ENCODE measurements around the gene MBD1. TPM values are rescaled to one million over a fixed set of nuclear protein-coding genes. Genes with fewer than 3 reads are reported as not detected.

Gene MBD1
- total RNA-seq, 1 donor from 2014 or later = 117 TPM

GRCh38 chr18:50281972-50282520 is 723 bp upstream of the MBD1 start:
- ChIA-PET CTCF (interaction anchor here (0.9 to 2.3 kb wide), 6 partner anchors 13 to 90 kb away, joined by 3 to 14 read pairs (median 5); partner anchors contain the start of gene CFAP53), POLR2A (interaction anchor here (0.6 to 2.7 kb wide), 17 partner anchors 9 to 795 kb away, joined by 3 to 44 read pairs (median 4); partner anchors contain the start of genes C18orf32, CFAP53, ME2 and SKA1)
- no peak for TF ChIP-seq CTCF (IDR thresholded peaks at IDR 0.05)
- no peak for DNase-seq
- Mint-ChIP-seq H3K4me3 (peak overlapping the region; percentile 97), H3K4me1 (peaks cover 44% of the 10 kb centered on the region), H3K27me3 (no peaks in the 10 kb centered on the region), H3K36me3 (ENCODE audit: low read depth) (peaks cover 69% of the 10 kb centered on the region), H3K27ac (peak overlapping the region; percentile 93), H3K9me3 (no peaks in the 10 kb centered on the region)
- no peak for ATAC-seq (ENCODE audit: low read depth)
- intact Hi-C loops (cut with micrococcal nuclease) = loop anchor here (1.0 to 2.0 kb wide), 7 partner anchors 16 to 915 kb away; partner anchors contain the start of genes CFAP53, ME2 and MEX3C

- Mint-ChIP-seq H3K9me3 (no peaks in the 10 kb centered on the region), H3K27me3 (no peaks in the 10 kb centered on the region), H3K4me3 (peak overlapping the region; percentile 97), H3K27ac (peak overlapping the region; percentile 93), H3K4me1 (peaks cover 34% of the 10 kb centered on the region), H3K36me3 (ENCODE audit: low read depth) (peaks cover 74% of the 10 kb centered on the region)
- TF ChIP-seq CTCF (IDR thresholded peaks at IDR 0.05) = no peak
- CTCF ChIA-PET = interaction anchor here (1.0 to 2.3 kb wide), 5 partner anchors 12 to 76 kb away, joined by 3 to 14 read pairs (median 4); partner anchors contain the start of gene CFAP53
- POLR2A ChIA-PET = interaction anchor here (0.9 to 2.7 kb wide), 13 partner anchors 8 to 794 kb away, joined by 3 to 44 read pairs (median 4); partner anchors contain the start of genes C18orf32, CFAP53, ME2 and SKA1
- intact Hi-C loops (cut with micrococcal nuclease) = loop anchor here (1.0 to 2.0 kb wide), 7 partner anchors 14 to 916 kb away; partner anchors contain the start of genes CFAP53, ME2 and MEX3C
- DNase-seq (no peak), ATAC-seq (ENCODE audit: low read depth) (no peak)
Measured at GRCh38 chr18:50280707-50281294, 522 bp downstream of the MBD1 start.

- H3K9me3 Mint-ChIP-seq = no peaks in the 10 kb centered on the region
- CTCF ChIA-PET = no interaction called here
- no peak for ATAC-seq (ENCODE audit: low read depth)
- peaks cover 34% of the 10 kb centered on the region for H3K4me1 Mint-ChIP-seq
- POLR2A ChIA-PET = no interaction called here
- DNase-seq = no peak
- TF ChIP-seq CTCF (IDR thresholded peaks at IDR 0.05) = no peak
- peaks cover 74% of the 10 kb centered on the region for H3K36me3 Mint-ChIP-seq (ENCODE audit: low read depth)
- intact Hi-C loops (cut with micrococcal nuclease) = loop anchor here (2.0 kb wide), 2 partner anchors 599 to 917 kb away; partner anchors contain the start of genes ME2 and MEX3C
- no peak overlapping the region for H3K27ac Mint-ChIP-seq
- H3K4me3 Mint-ChIP-seq = peak overlapping the region; percentile 97
- no peaks in the 10 kb centered on the region for H3K27me3 Mint-ChIP-seq
Measured at GRCh38 chr18:50279752-50280151, 1.6 kb downstream of the MBD1 start.

GRCh38 chr18:50277942-50278341 is 3.4 kb downstream of the MBD1 start:
- CTCF ChIA-PET = interaction anchor here (1.9 kb wide), 1 partner anchor 11 kb away, joined by 7 read pairs; the partner anchor contains the start of gene CFAP53

More at GRCh38 chr18:50277942-50278341, 3.4 kb downstream of the MBD1 start:
- POLR2A ChIA-PET = no interaction called here
- Mint-ChIP-seq H3K27ac (no peak overlapping the region), H3K4me1 (peaks cover 34% of the 10 kb centered on the region), H3K9me3 (no peaks in the 10 kb centered on the region), H3K27me3 (no peaks in the 10 kb centered on the region), H3K36me3 (ENCODE audit: low read depth) (peaks cover 74% of the 10 kb centered on the region), H3K4me3 (no peak overlapping the region)
- no peak for TF ChIP-seq CTCF (IDR thresholded peaks at IDR 0.05)
- no peak for DNase-seq
- ATAC-seq (ENCODE audit: low read depth) = no peak
- intact Hi-C loops (cut with micrococcal nuclease) = no loop called here

All from activated B cell treated with CpG ODN at 0.5 μM for 24 hours (primary cell).